Osteoblast (primary cell): ENCODE data around the gene PGAM1. TPM values are rescaled to one million over a fixed set of nuclear protein-coding genes. Genes with fewer than 3 reads are reported as not detected.
A peak's percentile ranks its signal among the peaks of the same experiment; 100 is the strongest.

Source experiments
- DNase-seq: peaks from one replicate; pipeline ENCODE4 v3.0.0; 2011; ENCODE audit warnings: low spot score, mixed read lengths; ENCODE audit not compliant: insufficient read length; ENCODE audit errors: missing footprints
- H2AFZ ChIP-seq: 2 replicates; pipeline ENCODE4 v1.6.0; 2011; ENCODE audit warnings: mild to moderate bottlenecking, low read length
- H3K27ac ChIP-seq: 2 replicates; pipeline ENCODE4 v1.5.1; 2011; ENCODE audit warnings: mild to moderate bottlenecking, low read depth, low read length, moderate library complexity
- H3K27me3 ChIP-seq: 2 replicates; pipeline ENCODE4 v1.6.0; 2012; ENCODE audit warnings: mild to moderate bottlenecking, control low read depth, inconsistent platforms, low read length, moderate library complexity; ENCODE audit not compliant: insufficient read depth
- H3K36me3 ChIP-seq: 2 replicates; pipeline ENCODE4 v1.5.1; 2011; ENCODE audit warnings: mild to moderate bottlenecking, low read length, control low read depth, moderate library complexity; ENCODE audit not compliant: insufficient read depth
- H3K4me1 ChIP-seq: 2 replicates; pipeline ENCODE4 v1.5.1; 2011; ENCODE audit warnings: mild to moderate bottlenecking, low read length, control low read depth, moderate library complexity; ENCODE audit not compliant: insufficient read depth
- H3K4me2 ChIP-seq: 2 replicates; pipeline ENCODE4 v1.6.0; 2011; ENCODE audit warnings: mild to moderate bottlenecking, low read length; ENCODE audit not compliant: insufficient read depth
- H3K4me3 ChIP-seq: fragments of 200-600 bp; sonication (generic); 3 replicates; pipeline ENCODE4 v1.5.1; 2012; ENCODE audit warnings: mild to moderate bottlenecking, low read length, inconsistent platforms; ENCODE audit not compliant: insufficient read depth
- H3K79me2 ChIP-seq: 2 replicates; pipeline ENCODE4 v1.6.0; 2012; ENCODE audit warnings: mild to moderate bottlenecking, low read length, control low read depth, inconsistent platforms; ENCODE audit not compliant: insufficient read depth
- H3K9me3 ChIP-seq: 2 replicates; pipeline ENCODE4 v1.5.1; 2011; ENCODE audit warnings: low read depth, low read length, control low read depth
- H4K20me1 ChIP-seq: 2 replicates; pipeline ENCODE4 v1.6.0; 2012; ENCODE audit warnings: mild to moderate bottlenecking, low read length, control low read depth; ENCODE audit not compliant: insufficient read depth
- CTCF ChIP-seq: IDR thresholded peaks from 2 replicates; pipeline ENCODE4 v1.5.1; 2011; ENCODE audit warnings: mild to moderate bottlenecking, low read depth, low read length, moderate library complexity; ENCODE audit errors: extremely low read depth
- total RNA-seq: library from RNA; depleted of rRNA; stranded (reverse); fragments of >200 nt; gene quantifications from 2 replicates; pipeline ENCODE4 v1.2.3, GENCODE V29; 2012

Gene PGAM1
- total RNA-seq, 1 donor = 330 TPM

GRCh38 chr10:97393034-97393573, 32.9 kb upstream of the PGAM1 start:
- Histone ChIP-seq H3K27me3 (no peaks in the 10 kb centered on the region), H3K4me1 (no peaks in the 10 kb centered on the region), H4K20me1 (no peaks in the 10 kb centered on the region), H3K9me3 (no peaks in the 10 kb centered on the region), H3K4me2 (no peak overlapping the region), H3K36me3 (peaks cover 60% of the 10 kb centered on the region), H2AFZ (no peak overlapping the region), H3K79me2 (no peaks in the 10 kb centered on the region), H3K4me3 (no peak overlapping the region), H3K27ac (no peak overlapping the region)
- no peak for DNase-seq
- no peak for TF ChIP-seq CTCF

- Histone ChIP-seq H3K4me2 (no peak overlapping the region), H3K79me2 (peaks cover 13% of the 10 kb centered on the region), H3K4me1 (peaks cover 7% of the 10 kb centered on the region), H3K4me3 (no peak overlapping the region), H3K27me3 (no peaks in the 10 kb centered on the region), H3K36me3 (peaks cover 48% of the 10 kb centered on the region), H2AFZ (no peak overlapping the region), H4K20me1 (peaks cover 3% of the 10 kb centered on the region), H3K27ac (no peak overlapping the region), H3K9me3 (no peaks in the 10 kb centered on the region)
- TF ChIP-seq CTCF = no peak
- no peak for DNase-seq
Observed at GRCh38 chr10:97396056-97396455, 29.9 kb upstream of the PGAM1 start.

GRCh38 chr10:97399843-97400545, 26.0 kb upstream of the PGAM1 start:
- peak overlapping the region; percentile 97 for H3K4me3 ChIP-seq
- TF ChIP-seq CTCF = no peak
- H3K79me2 ChIP-seq = peaks cover 13% of the 10 kb centered on the region
- peaks cover 7% of the 10 kb centered on the region for H3K4me1 ChIP-seq
- no peaks in the 10 kb centered on the region for H3K9me3 ChIP-seq
- peak overlapping the region; percentile 87 for H2AFZ ChIP-seq
- peak overlapping the region; percentile 97 for H3K27ac ChIP-seq
- H3K4me2 ChIP-seq = peak overlapping the region; percentile 100
- peaks cover 3% of the 10 kb centered on the region for H4K20me1 ChIP-seq
- H3K36me3 ChIP-seq = peaks cover 25% of the 10 kb centered on the region
- no peaks in the 10 kb centered on the region for H3K27me3 ChIP-seq
- DNase-seq = peak; percentile 87

GRCh38 chr10:97400665-97401454, 25.1 kb upstream of the PGAM1 start, which contains the start of gene RRP12:
TSS of gene RRP12 (minus strand) at chr10:97401340. CDS start at chr10:97401231, 109 bp downstream.
- peak; percentile 7 for TF ChIP-seq CTCF
- Histone ChIP-seq H3K4me2 (peak within 1 kb of the TSS; percentile 100), H2AFZ (peak within 1 kb of the TSS; percentile 87), H3K27ac (peak within 1 kb of the TSS; percentile 97), H3K4me3 (peak within 1 kb of the TSS; percentile 97), H4K20me1 (peaks cover 3% of the 10 kb centered on the region), H3K36me3 (peaks cover 25% of the 10 kb centered on the region), H3K79me2 (peaks cover 13% of the 10 kb centered on the region), H3K9me3 (no peaks in the 10 kb centered on the region), H3K4me1 (peaks cover 7% of the 10 kb centered on the region), H3K27me3 (no peaks in the 10 kb centered on the region)
- peak; percentile 98 for DNase-seq
